Measurements from ENCODE around the gene TBP.
"Not testable (repeated sequence)": the region's sequence is repeated elsewhere in the genome, so short reads cannot be mapped to it uniquely, and the experiment has no call there.

Gene TBP

GRCh38 chr6:170554013-170554795, at the start of gene TBP:
TSS of gene TBP (plus strand) at chr6:170554369. CDS start at chr6:170557030, 2,661 bp downstream.
- Histone ChIP-seq H3K4me2 (peak within 1 kb of the TSS; percentile 91), H3K9me3 (no peaks in the 10 kb centered on the region), H3K4me3 (peak within 1 kb of the TSS; percentile 88), H3K9ac (peak within 1 kb of the TSS; percentile 93), H3K27ac (peak within 1 kb of the TSS; percentile 91), H3K4me1 (peaks cover 48% of the 10 kb centered on the region), H3K36me3 (peaks cover 40% of the 10 kb centered on the region), H4K20me1 (peaks cover 79% of the 10 kb centered on the region), H3K27me3 (no peaks in the 10 kb centered on the region)
- TF ChIP-seq Cebpa-rat (IDR thresholded peaks at IDR 0.05), result no peak

- Histone ChIP-seq H3K4me2 (no peak overlapping the region), H3K36me3 (no peaks in the 10 kb centered on the region), H3K4me1 (no peaks in the 10 kb centered on the region), H3K27ac (no peak overlapping the region), H3K9me3 (peaks cover 30% of the 10 kb centered on the region), H4K20me1 (no peaks in the 10 kb centered on the region), H3K4me3 (no peak overlapping the region), H3K27me3 (no peaks in the 10 kb centered on the region), H3K9ac (no peak overlapping the region)
- TF ChIP-seq Cebpa-rat (IDR thresholded peaks at IDR 0.05), result no peak
These were observed 49.7 kb upstream of the TBP start for GRCh38 chr6:170504479-170504878.

GRCh38 chr6:170505306-170505705, 48.9 kb upstream of the TBP start:
- no peak for TF ChIP-seq Cebpa-rat (IDR thresholded peaks at IDR 0.05)
- H3K4me3 ChIP-seq, result no peak overlapping the region
- H3K9ac ChIP-seq, result no peak overlapping the region
- H3K9me3 ChIP-seq, result peaks cover 30% of the 10 kb centered on the region
- H3K27me3 ChIP-seq, result no peaks in the 10 kb centered on the region
- H3K4me1 ChIP-seq, result no peaks in the 10 kb centered on the region
- no peaks in the 10 kb centered on the region for H4K20me1 ChIP-seq
- H3K4me2 ChIP-seq, result no peak overlapping the region
- no peak overlapping the region for H3K27ac ChIP-seq
- no peaks in the 10 kb centered on the region for H3K36me3 ChIP-seq

- no peaks in the 10 kb centered on the region for H4K20me1 ChIP-seq
- no peak overlapping the region for H3K4me3 ChIP-seq
- no peaks in the 10 kb centered on the region for H3K4me1 ChIP-seq
- H3K9me3 ChIP-seq, result peaks cover 21% of the 10 kb centered on the region
- H3K27ac ChIP-seq, result no peak overlapping the region
- TF ChIP-seq Cebpa-rat (IDR thresholded peaks at IDR 0.05), result no peak
- H3K9ac ChIP-seq, result no peak overlapping the region
- H3K36me3 ChIP-seq, result no peaks in the 10 kb centered on the region
- no peaks in the 10 kb centered on the region for H3K27me3 ChIP-seq
- H3K4me2 ChIP-seq, result no peak overlapping the region
These were observed 47.7 kb upstream of the TBP start for GRCh38 chr6:170506446-170506845.

GRCh38 chr6:170507728-170508127, 46.4 kb upstream of the TBP start:
- not testable (repeated sequence) for H3K4me2 ChIP-seq, H3K4me3 ChIP-seq, H3K27me3 ChIP-seq, H3K9me3 ChIP-seq, H3K9ac ChIP-seq, H4K20me1 ChIP-seq, H3K36me3 ChIP-seq, H3K4me1 ChIP-seq, H3K27ac ChIP-seq

- not testable (repeated sequence) for H3K9me3 ChIP-seq, H4K20me1 ChIP-seq, H3K9ac ChIP-seq, H3K4me1 ChIP-seq, H3K27me3 ChIP-seq, H3K36me3 ChIP-seq, H3K4me3 ChIP-seq, H3K4me2 ChIP-seq, H3K27ac ChIP-seq
These were observed 45.9 kb upstream of the TBP start for GRCh38 chr6:170508275-170508674.

- not testable (repeated sequence) for H3K4me3 ChIP-seq, H3K4me2 ChIP-seq, H3K9ac ChIP-seq, H4K20me1 ChIP-seq, H3K27me3 ChIP-seq, H3K9me3 ChIP-seq, H3K4me1 ChIP-seq, H3K27ac ChIP-seq, H3K36me3 ChIP-seq
These were observed 45.1 kb upstream of the TBP start for GRCh38 chr6:170508892-170509722.

GRCh38 chr6:170509723-170510018, 44.5 kb upstream of the TBP start:
- Histone ChIP-seq H3K9ac (no peak overlapping the region), H3K9me3 (no peaks in the 10 kb centered on the region), H3K27ac (no peak overlapping the region), H3K4me2 (no peak overlapping the region), H3K4me1 (no peaks in the 10 kb centered on the region), H3K27me3 (no peaks in the 10 kb centered on the region), H4K20me1 (no peaks in the 10 kb centered on the region), H3K36me3 (no peaks in the 10 kb centered on the region), H3K4me3 (no peak overlapping the region)
- no peak for TF ChIP-seq Cebpa-rat (IDR thresholded peaks at IDR 0.05)

GRCh38 chr6:170510631-170511030, 43.5 kb upstream of the TBP start:
- Histone ChIP-seq H4K20me1 (no peaks in the 10 kb centered on the region), H3K4me3 (no peak overlapping the region), H3K4me1 (no peaks in the 10 kb centered on the region), H3K36me3 (no peaks in the 10 kb centered on the region), H3K27me3 (no peaks in the 10 kb centered on the region), H3K9me3 (no peaks in the 10 kb centered on the region), H3K9ac (no peak overlapping the region), H3K4me2 (no peak overlapping the region), H3K27ac (no peak overlapping the region)
- TF ChIP-seq Cebpa-rat (IDR thresholded peaks at IDR 0.05), result no peak

- Histone ChIP-seq H3K4me1 (no peaks in the 10 kb centered on the region), H3K27me3 (no peaks in the 10 kb centered on the region), H3K36me3 (no peaks in the 10 kb centered on the region), H3K4me3 (no peak overlapping the region), H3K9ac (no peak overlapping the region), H3K27ac (no peak overlapping the region), H4K20me1 (no peaks in the 10 kb centered on the region), H3K4me2 (no peak overlapping the region), H3K9me3 (no peaks in the 10 kb centered on the region)
- no peak for TF ChIP-seq Cebpa-rat (IDR thresholded peaks at IDR 0.05)
These were observed 41.9 kb upstream of the TBP start for GRCh38 chr6:170512249-170512648.

Measured in BLaER1 (cell line).